ENCODE results near the gene ARCN1. TPM values are rescaled to one million over a fixed set of nuclear protein-coding genes. Genes with fewer than 3 reads are reported as not detected.

The ARCN1 gene
- total and polyA plus RNA-seq, 2 of the 4 experiments (the other 2 are of a cell fraction) = 148 to 212 TPM

- H2BK20ac ChIP-seq (ENCODE audit: low read depth, low read length) = no peak overlapping the region
- no peaks in the 10 kb centered on the region for H3K27me3 ChIP-seq (ENCODE audit: control insufficient read depth, insufficient read depth, low read length)
- H3K9me3 ChIP-seq (ENCODE audit: control insufficient read depth, insufficient read depth, low read length) = no peaks in the 10 kb centered on the region
- no peak overlapping the region for H3K4me3 ChIP-seq (ENCODE audit: insufficient read depth, low read depth, low read length)
- no peak for TF ChIP-seq SMC3 (IDR thresholded peaks at IDR 0.05; ENCODE audit: low read depth, low read length)
- TF ChIP-seq MXI1 (IDR thresholded peaks at IDR 0.05; ENCODE audit: borderline replicate concordance, low read depth, low read length) = no peak
- no peak for TF ChIP-seq NFE2L2 (IDR thresholded peaks at IDR 0.05; ENCODE audit: low read depth, low read length)
- no peak for TF ChIP-seq CHD1 (IDR thresholded peaks at IDR 0.05; ENCODE audit: low read depth, low read length)
- TF ChIP-seq RFX5 (IDR thresholded peaks at IDR 0.05; ENCODE audit: low read depth, low read length) = no peak
- TF ChIP-seq RAD21 (IDR thresholded peaks at IDR 0.05; ENCODE audit: low read length) = no peak
- no peak for TF ChIP-seq ELK1 (IDR thresholded peaks at IDR 0.05; ENCODE audit: borderline replicate concordance, low read depth, low read length)
- TF ChIP-seq POLR2A (IDR thresholded peaks at IDR 0.05; ENCODE audit: low read depth, low read length) = no peak
- TF ChIP-seq MAFK (IDR thresholded peaks at IDR 0.05; ENCODE audit: low read depth, low read length) = no peak
- TF ChIP-seq CEBPB (IDR thresholded peaks at IDR 0.05; ENCODE audit: low read depth, low read length) = no peak
- TF ChIP-seq FOS (IDR thresholded peaks at IDR 0.05; ENCODE audit: low read depth, low read length) = no peak
- no peak for TF ChIP-seq BHLHE40 (IDR thresholded peaks at IDR 0.05; ENCODE audit: low read depth, low read length)
- no peak for TF ChIP-seq CTCF (conservative IDR thresholded peaks at IDR 0.05; ENCODE audit: low read depth, low read length)
- TF ChIP-seq USF2 (IDR thresholded peaks at IDR 0.05; ENCODE audit: low read depth, low read length) = no peak
- dilution Hi-C loops (cut with HindIII; ENCODE audit: low sequenced_read_pairs, unreplicated experiment) (no loop called here), in situ Hi-C loops (cut with MboI; ENCODE audit: low sequenced_read_pairs) (no loop called here), intact Hi-C loops (cut with micrococcal nuclease) (no loop called here)
- no peak overlapping the region for H4K5ac ChIP-seq (ENCODE audit: low read depth, low read length)
- no TSS peak for BruUV-seq (replicated peaks)
- H3K9me1 ChIP-seq (ENCODE audit: insufficient read depth, low read length) = no peaks in the 10 kb centered on the region
- no peak overlapping the region for H3K18ac ChIP-seq (ENCODE audit: low read depth, low read length)
- H2AFZ ChIP-seq (replicated peaks; ENCODE audit: low read length, poor library complexity) = no peak overlapping the region
- no peak overlapping the region for H3K14ac ChIP-seq (replicated peaks; ENCODE audit: low read depth, low read length)
- no peak for ATAC-seq (ENCODE audit: low read depth)
- no peak overlapping the region for H4K8ac ChIP-seq (ENCODE audit: low read depth in 2 of 2, low read length in 2 of 2)
- H3K79me1 ChIP-seq (ENCODE audit: low read depth in 1 of 2, low read length in 2 of 2) = peaks cover 0 to 8% of the 10 kb centered on the region in 2 experiments; a peak in 3 of 4 replicates
- H2AK5ac ChIP-seq (ENCODE audit: low read depth, low read length) = no peak overlapping the region
- DNase-seq = no peak
- H3K4me1 ChIP-seq (ENCODE audit: control insufficient read depth, insufficient read depth, low read length) = peaks cover 2% of the 10 kb centered on the region; the same call in 1 of the 2 replicates
- H3K56ac ChIP-seq (ENCODE audit: extremely low read depth, insufficient read depth, low read length) = no peak overlapping the region
- CTCF ChIA-PET = interaction anchor here (1.0 to 1.1 kb wide), 2 partner anchors 9 to 10 kb away, joined by 3 read pairs; no protein-coding TSS in a partner anchor
- peaks cover 44% of the 10 kb centered on the region for H3K36me3 ChIP-seq (ENCODE audit: control insufficient read depth, insufficient read depth, low read length)
- no peak overlapping the region for H4K91ac ChIP-seq (ENCODE audit: insufficient read depth, low read depth, low read length)
- no peak overlapping the region for H2BK15ac ChIP-seq (ENCODE audit: low read depth, low read length)
- POLR2A ChIA-PET (ENCODE audit: unreplicated experiment) = no interaction called here
- no peak overlapping the region for H2AK9ac ChIP-seq (replicated peaks; ENCODE audit: low read depth, low read length, poor library complexity)
- H2BK120ac ChIP-seq (ENCODE audit: low read depth, low read length) = no peak overlapping the region
- no peak overlapping the region for H3K23ac ChIP-seq (ENCODE audit: low read depth, low read length)
- H4K20me1 ChIP-seq (ENCODE audit: insufficient read depth, low read length) = peaks cover 7% of the 10 kb centered on the region; the same call in 1 of the 2 replicates
- no peak overlapping the region for H3K9ac ChIP-seq (ENCODE audit: low read depth, low read length)
- H3K27ac ChIP-seq (ENCODE audit: insufficient read depth, low read length) = no peak overlapping the region
- no peak overlapping the region for H3K4ac ChIP-seq (ENCODE audit: low read depth, low read length)
- H2BK5ac ChIP-seq (ENCODE audit: low read depth, low read length, poor library complexity, severe bottlenecking) = no peak overlapping the region
- no peak overlapping the region for H3K4me2 ChIP-seq (ENCODE audit: low read depth, low read length)
Observed at GRCh38 chr11:118524356-118524755, 47.9 kb upstream of the ARCN1 start.

All from IMR-90 (cell line).